Aortic smooth muscle cell (primary cell): Measurements from ENCODE around the gene ENPEP. TPM values are rescaled to one million over a fixed set of nuclear protein-coding genes. Genes with fewer than 3 reads are reported as not detected.

Source experiments
- total RNA-seq: library from RNA; depleted of rRNA; stranded (reverse); fragments of >200 nt; gene quantifications from 2 replicates; pipeline ENCODE4 v1.2.3, GENCODE V29; 2014

ENPEP gene, protein sequence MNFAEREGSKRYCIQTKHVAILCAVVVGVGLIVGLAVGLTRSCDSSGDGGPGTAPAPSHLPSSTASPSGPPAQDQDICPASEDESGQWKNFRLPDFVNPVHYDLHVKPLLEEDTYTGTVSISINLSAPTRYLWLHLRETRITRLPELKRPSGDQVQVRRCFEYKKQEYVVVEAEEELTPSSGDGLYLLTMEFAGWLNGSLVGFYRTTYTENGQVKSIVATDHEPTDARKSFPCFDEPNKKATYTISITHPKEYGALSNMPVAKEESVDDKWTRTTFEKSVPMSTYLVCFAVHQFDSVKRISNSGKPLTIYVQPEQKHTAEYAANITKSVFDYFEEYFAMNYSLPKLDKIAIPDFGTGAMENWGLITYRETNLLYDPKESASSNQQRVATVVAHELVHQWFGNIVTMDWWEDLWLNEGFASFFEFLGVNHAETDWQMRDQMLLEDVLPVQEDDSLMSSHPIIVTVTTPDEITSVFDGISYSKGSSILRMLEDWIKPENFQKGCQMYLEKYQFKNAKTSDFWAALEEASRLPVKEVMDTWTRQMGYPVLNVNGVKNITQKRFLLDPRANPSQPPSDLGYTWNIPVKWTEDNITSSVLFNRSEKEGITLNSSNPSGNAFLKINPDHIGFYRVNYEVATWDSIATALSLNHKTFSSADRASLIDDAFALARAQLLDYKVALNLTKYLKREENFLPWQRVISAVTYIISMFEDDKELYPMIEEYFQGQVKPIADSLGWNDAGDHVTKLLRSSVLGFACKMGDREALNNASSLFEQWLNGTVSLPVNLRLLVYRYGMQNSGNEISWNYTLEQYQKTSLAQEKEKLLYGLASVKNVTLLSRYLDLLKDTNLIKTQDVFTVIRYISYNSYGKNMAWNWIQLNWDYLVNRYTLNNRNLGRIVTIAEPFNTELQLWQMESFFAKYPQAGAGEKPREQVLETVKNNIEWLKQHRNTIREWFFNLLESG
- total RNA-seq, result under 0.01 and 0.50 TPM in 2 replicates

DNA sequence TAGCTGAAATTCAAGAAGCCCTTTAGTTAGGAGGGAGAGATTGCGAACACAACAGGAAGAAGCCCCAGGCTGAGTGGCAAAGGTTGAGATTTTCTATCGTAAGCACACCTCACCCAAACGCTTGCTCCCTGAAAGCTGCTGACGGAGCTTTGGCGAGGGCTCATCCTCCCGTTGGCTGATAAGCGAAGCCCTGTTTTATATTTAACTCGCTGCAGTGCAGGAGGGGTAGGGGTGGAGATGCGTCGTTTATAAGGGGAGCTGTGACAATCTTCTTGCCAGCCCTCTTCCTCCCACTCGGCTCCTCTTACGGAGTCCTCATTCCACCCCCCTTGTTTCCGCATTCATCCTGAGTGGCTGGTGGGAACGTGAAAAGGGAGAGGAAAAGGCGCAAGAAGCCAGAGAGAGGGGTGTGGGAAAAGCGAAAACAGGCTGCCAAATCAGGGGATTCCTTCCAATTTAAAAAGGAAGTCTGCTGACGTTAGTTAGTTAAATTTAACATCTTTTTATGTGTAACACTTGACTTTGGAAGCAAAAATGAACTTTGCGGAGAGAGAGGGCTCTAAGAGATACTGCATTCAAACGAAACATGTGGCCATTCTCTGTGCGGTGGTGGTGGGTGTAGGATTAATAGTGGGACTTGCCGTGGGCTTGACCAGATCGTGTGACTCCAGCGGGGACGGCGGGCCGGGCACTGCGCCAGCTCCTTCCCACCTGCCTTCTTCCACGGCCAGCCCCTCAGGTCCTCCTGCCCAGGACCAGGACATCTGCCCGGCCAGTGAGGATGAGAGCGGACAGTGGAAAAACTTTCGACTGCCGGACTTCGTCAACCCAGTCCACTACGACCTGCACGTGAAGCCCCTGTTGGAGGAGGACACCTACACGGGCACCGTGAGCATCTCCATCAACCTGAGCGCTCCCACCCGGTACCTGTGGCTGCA is at the start of gene ENPEP:
Gene ENPEP (plus strand): TSS at position 275 of the 938 bp plus-strand sequence. CDS start 260 bp downstream, at position 535.

Other genes with a start within 250 kb of the ENPEP start
- not detected in 2 replicates for gene PITX2, start 146.9 kb downstream of the ENPEP start, total RNA-seq